GM18873 (cell line): ENCODE results near the gene ARHGAP12.

Experiments
- ATAC-seq: cut with Tn5 transposase; IDR thresholded peaks from one replicate; pipeline ENCODE4 v1.9.1; 2021; ENCODE audit warnings: mild to moderate bottlenecking, moderate library complexity, moderate number of reproducible peaks; ENCODE audit not compliant: unreplicated experiment, low FRiP score

The ARHGAP12 gene

DNA sequence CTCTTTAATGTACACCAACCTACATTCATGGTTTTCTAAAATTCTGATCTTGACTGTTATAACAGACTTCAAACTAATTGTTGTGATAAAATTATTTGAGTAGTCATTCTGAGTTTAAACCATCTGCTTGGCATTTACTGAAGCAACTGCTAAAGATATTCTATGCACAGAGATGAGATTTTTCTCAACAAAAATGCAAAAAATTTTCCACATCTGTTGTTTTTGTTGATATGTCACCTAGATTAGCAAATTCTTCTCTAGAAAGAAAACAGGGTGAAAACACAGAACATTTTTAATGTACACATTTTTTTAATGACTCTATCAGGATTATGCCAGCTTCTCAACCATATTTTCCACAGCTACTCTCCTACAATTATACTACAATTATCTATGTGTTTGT, 42.7 kb downstream of the ARHGAP12 start:
- ATAC-seq, result no peak

DNA sequence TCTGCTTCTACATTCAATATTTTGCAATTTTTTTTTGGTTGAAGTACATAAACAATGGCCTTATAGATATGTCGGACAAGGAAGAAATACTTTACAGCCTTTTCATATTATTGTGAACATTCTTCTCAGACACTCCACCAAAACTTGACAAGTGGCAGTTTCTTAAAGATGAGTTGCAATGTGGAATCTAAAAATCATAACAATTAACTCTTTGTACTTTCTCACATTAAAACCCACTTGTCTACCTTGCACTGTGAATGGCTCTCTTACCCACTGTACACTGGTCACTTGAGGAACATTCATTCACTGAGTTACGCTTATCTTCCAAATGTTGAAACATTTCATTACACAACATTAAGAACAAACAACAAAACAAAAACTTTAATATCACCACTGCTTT, 44.2 kb downstream of the ARHGAP12 start:
- ATAC-seq, result no peak

DNA sequence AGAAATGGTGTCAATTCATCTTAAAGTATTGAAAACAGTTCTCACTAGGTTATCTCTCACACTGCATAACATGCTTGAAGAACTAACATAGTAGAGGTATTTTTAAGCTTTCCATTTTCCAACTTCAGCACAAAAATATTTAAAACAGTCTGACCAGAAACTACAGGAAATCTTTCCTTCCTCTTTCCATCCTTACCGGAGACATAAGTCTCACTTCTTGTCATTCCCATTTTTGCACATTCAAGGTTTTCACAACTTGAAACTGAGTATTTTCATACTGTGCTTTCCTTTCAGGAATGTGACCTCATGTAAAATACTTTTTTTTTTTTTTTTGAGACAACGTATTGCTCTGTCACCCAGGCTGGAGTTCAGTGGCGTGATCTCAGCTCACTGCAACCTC, 45.2 kb downstream of the ARHGAP12 start:
- no peak for ATAC-seq

DNA sequence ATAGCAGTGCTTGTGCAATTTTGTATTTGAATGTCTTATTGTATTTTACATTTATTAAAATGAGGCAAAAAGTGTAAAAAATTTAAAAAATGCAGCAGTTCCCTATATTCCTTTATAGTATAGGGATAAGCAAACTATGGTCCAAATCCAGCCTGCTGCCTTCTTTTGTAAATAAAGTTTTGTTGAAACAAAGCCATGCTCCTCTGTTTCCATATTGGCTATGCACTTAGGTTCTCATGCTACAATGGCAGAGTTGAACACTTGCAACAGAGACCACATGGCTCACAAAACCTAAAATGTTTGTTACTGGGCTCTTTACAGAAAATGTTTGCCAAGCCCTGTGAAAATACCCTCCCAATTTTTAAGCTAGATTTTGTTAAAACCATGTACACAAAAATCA, 50.1 kb downstream of the ARHGAP12 start:
- ATAC-seq, result no peak

DNA sequence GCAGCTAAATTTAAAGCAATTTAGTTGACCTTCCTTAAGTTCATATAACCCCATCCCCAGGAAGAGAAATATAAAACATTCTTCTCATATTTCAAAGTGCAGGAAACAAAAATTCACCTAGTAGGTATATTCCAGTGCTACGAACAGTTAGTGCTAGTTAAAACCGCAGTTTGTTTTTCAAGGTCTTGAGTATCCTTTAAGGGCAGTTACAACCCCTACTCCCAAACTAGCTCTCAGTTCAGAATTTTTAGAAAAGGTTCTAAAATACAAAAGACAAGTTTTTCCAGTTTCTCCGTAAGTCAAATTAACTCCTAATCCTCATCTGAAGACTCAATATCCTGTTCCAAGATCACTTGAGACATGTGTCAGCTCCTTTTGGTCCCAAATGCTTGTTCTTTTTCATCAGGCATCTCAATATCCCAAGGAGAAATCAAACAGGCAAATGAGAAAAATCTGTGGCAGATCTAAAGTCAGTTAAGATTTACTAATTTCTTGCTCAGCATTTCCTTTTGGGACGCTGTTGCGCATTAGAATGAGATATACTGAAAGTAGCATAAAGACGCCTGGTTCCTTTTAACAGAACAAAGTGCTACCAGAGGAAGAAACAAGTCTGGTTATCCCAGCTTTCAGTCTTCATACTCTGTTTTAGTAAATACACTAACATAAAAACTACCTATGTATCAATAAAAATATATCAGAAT, 51.8 kb downstream of the ARHGAP12 start:
- no peak for ATAC-seq

DNA sequence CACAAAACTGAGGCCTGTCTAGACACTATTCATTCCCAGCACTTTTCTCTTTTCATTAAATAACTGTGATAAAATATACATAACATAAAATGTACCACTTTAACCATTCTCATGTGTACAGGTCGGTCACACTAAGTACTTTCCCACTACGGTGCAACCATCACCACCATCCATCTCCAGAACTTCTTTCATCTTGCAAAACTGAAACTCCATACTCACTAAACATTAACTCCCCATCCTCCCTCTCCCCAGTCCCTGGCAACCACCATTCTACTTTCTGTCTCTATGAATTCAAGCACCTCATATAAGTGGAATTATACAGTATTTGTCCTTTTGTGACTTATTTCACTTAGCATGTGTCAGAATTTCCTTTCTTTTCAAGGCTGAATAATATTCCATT, 53.0 kb downstream of the ARHGAP12 start:
- ATAC-seq, result no peak

DNA sequence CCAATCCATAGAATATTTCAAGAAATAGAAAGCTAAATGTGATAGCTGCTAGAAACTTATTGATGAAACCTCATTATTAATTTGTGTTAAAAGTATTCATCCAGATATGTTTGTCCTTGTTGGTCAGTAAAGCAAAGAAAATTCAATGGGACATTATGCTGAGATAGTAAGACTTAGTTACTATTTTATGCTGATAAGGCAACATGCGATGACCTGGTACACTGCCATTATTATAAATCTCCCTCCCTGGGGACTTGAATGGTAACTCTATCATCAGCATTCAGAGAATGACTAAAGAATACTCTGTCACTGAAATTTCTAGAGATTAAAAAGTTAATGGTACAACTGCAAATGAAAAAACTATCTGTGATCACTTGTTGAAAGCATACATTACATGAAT, 54.9 kb downstream of the ARHGAP12 start:
- ATAC-seq, result no peak

DNA sequence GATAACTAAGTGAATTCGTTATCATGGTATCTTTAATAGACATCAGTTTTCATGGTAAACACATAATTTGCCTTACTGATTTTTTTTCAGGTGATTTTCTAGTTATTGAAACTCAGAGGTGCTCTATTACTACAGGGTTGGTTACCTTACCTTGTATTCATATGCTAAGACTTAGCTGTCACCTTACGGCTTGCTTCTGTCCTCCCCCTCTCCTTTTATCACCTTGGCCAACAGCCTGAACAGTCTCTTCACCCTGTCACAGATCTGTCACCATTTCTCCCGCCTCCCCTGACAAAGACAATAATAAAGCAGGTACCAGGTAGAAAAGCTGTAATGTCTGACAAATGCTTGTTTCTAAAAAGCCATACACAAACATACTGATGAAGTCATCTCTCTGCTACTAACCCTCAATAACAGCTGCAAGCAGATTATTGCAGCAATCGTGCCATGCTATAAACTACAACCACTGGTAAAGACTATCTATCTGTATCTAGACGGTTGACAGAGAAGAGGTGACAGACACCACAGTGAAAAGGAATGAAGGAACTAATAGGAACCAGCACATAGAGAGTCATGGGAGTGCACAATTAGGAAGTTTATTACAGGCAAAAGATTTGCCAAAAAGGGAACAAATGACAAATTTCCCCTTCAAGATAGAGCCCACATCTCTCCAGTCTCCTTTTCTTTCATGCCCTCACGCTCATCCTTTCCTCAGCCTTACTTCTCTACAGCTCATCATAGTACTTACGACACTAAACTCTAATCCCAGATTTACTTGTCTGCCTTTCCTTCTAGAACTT, 57.2 kb downstream of the ARHGAP12 start:
- ATAC-seq, result no peak

DNA sequence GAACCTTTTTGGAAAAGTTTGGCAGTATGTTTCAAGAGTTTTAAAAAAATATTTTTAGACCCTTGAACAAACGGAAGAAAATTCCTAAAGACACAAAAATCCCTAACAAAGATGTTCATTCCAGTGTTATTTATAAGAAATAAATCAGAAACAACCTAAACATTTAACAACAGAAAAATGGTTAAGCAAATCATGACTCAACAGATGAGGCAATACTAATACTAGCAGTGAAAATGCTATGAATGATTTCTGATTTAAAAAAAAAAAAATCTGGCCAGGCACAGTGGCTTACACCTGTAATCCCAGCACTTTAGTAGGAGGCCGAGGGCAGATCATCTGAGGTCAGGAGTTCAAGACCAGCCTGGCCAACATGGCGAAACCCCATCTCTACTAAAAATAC, 61.0 kb downstream of the ARHGAP12 start:
- ATAC-seq, result no peak

DNA sequence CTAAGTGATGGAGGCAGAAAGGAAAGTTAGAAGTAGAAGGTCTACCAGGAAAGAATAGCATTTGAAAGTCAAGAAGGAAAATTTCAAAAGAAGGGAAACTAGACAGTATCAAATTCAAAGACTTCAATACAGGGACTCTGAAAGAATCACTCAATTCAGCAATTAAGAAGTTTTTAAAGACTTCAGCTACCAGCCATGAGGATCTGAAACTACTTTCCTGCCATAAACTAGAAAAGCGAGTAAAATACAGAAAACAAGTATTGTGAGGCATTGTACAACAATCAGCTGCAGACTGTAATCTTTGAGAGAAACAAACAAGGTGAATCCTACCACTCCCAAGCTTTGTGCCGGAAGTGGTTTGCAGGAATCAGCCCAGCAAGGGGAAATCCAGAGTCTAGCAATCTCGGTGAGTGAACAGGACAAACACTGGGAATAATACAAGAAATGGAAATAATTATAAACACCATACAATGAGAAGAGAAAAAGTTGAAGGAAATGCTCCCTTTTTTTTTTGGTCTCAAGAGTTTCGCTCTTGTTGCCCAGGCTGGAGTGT, 62.4 kb downstream of the ARHGAP12 start:
- no peak for ATAC-seq

DNA sequence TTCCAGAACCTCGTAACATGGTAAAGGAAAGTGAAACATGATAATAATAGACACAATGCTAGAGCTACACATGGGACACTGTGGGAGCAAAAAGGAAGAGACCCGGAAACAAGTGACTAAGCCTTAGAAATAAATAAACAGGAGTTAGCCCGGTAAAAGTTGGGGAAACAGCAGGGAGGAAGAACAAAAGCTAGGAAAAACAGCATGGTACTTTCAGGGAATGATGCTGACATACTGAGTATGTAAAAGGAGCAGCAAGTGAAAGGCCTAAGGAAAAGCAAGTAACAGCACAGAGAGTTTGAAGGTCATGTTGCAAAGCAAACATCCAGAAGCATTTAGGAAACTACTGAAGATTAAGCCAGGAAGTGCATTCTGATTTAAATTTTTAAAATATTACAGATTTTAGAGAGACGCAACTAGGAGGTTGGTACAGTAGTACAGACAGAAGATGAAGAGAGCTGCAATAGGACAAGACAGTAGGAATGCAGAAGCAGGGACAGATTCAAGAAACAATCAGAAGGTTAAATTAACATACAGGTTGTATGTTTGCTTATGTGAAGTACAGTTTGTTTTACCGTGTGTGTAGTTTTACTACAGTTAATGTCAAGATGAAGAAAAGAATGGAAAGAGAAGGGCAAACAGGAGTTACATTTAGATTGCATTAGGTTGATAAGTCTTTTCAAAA, 63.7 kb downstream of the ARHGAP12 start:
- no peak for ATAC-seq

DNA sequence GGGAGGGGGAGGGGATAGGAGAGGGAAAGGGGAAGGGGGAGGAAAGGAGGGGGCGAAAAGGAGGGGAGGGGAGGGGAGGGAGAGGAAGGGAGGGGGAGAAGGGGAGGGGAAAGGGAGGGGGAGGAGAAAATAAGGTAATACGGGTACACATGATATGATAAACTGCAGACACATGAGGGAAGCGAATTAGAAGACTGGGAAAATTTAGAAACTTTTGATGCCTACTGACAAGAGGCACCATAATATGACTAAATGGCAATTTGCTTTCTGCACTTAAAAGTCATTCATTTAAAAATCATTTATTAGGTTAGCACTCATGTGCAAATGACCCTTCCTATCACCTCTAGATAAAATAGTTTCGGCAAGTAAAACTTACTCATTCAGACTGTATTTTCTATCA, 73.6 kb downstream of the ARHGAP12 start:
- ATAC-seq, result no peak

DNA sequence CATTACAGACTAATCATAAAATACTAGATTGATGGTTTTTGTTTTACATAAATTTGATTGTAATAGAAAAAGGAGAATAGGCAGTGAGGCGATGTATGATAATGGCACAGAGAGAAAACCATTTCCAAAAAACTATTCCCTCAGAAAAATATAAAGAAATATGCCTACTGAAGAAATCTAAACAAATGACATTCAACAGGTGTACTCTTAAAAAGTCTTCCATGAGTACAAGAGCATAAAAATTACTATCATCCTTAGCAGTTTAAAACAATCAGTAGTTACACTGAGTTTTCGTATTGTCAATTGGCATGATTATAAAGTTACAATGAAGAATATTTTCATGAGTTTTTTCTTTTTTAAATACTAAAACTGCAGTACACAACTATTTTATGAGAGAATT, 75.0 kb downstream of the ARHGAP12 start:
- ATAC-seq, result no peak

DNA sequence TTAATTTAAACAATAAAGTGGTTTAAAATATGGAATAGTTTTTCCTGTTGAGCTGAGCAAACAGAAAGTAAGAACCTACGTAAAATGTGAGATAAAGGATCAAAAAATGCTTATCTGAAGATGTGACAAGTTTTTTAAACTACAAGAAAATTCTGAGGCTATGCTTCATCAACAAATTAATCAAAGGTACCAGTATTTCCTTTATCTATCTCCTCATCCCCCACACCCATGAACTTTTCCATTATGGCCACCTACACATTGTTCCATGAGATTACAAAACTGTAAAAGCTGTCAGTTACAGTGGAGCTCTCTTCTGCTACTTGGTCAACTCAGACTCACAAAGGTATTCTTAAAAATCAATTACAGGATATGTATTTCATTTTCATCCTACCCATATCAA, 77.4 kb downstream of the ARHGAP12 start:
- ATAC-seq, result no peak

DNA sequence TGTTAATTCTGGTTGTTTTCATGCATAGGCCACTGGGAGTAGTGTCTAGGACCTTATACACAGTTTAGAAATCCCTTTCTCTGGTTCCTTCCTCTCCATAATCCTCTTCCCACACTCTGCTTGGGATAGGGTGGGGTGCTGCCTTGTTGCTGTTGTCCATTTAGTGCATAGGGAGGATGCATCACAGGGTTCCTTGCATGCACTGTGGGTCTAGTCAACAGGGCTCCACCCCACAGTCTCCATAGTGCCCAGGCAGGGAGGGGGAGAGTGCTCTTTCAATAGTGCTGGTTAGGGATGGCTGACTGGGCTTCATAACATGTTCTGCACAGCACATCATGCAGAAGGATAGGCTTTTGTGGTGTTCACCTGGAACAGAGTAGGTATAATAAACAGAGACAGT, 81.1 kb downstream of the ARHGAP12 start:
- ATAC-seq, result no peak

DNA sequence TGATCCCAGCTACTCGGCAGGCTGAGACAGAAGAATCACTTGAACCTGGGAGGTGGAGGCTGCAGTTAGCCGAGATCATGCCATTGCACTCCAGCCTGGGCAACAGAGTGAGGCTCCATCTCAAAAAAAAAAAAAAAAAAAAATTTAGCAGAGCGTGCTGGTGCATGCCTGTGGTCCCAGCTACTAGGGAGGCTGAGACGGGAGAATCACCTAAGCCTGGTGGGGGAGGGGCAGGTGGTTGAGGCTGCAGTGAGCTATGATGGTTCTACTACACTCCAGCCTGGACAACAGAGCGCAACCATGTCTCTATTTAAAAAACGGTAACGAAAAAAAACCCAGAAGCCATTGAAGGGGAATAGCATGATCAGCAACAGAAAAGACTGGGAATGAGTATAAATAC, 89.9 kb downstream of the ARHGAP12 start:
- no peak for ATAC-seq

DNA sequence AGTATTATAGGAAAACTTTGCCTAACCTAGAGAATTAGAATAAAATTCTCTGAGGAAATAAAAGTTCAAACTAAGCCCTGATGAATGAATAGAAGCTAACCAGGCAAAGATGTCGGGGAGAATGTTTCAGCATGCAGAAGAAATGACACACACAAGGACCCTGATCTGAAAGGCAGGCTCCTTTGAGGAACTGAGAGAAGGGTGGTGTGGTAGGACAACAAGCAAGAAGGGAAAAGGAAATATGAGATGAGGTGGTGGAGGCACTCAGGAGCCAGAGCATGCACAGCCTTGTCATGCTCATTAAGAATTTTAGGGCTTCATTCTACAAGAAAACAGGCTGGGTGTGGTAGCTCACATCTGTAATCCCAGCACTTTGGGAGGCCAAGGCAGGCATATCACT, 90.6 kb downstream of the ARHGAP12 start:
- ATAC-seq, result no peak

DNA sequence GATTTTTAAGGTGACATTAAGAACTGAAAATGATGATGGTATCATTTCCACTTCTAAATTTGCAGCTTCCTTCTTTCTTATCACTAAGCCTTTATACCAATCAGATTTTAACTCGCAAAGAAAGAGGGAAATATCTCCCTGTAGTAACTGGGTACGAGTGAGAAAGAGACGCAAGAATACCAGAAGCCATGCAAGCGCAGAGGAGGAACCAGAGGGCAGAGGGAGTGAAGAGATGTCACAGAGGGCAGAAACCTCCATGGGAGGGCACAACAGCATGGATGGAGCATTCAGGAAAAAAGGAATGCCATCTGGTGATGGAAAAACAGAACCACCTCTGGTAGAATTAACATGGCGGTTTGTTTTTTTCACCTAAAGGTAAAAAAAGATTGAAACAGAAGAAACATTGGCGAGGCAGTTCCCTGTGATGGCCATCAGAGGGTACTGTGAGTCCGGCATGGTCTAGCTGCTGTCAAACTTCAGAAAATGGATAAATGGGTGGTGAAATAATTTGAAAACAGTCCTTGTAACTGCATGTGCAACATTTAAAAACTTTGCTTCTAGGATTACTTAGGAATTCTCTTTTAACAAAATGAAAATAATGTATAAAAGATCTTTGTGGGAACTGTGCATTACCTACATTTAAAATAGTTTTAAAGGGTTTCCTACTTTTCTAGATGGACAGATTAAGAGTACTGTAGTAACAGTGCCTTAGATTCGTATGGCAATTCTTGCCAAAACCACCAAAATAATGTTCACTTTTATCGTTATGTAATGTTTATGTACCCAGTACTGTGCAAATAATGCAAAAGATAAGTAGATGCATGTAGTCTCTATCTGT, 91.8 kb downstream of the ARHGAP12 start:
- ATAC-seq, result no peak

DNA sequence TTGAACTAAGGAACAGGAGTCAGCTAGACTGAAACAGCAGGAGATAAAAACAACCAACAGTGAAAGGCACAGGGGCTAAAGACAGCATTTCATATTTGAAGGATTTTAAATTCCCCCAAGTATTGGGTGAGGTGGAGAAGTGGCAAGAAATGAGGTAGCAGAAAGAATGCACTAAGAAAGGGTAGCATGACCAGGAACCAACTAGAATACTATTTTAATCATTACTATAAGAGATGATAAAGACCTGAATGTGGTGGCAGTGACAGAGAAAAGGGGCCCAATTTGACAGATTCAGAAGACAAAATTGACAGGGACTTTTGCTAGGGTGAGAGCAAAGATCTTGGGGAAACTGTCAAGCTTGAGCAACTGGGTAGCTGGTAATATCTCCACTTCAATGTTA, 94.9 kb downstream of the ARHGAP12 start:
- ATAC-seq, result no peak

DNA sequence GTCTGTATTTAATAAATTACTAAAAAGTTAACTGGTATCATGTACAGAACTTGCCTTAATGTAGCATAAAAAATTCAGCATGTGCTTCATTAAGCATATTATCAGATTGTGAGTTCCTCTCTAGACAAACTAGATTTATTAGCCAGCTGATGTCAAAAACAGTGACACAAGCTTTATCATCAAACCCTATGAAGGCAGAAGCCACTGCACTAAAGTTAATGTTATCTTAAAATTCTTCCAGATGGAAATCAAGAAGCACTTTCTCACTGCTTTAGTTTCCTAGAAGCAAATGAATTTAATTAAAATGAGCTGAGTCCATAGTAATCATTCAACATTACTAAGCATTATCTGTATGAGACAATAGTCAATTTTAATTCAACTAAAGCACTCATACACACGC, 96.4 kb downstream of the ARHGAP12 start:
- no peak for ATAC-seq
